G401 (cell line): ENCODE results near the gene CMBL. TPM values are rescaled to one million over a fixed set of nuclear protein-coding genes. Genes with fewer than 3 reads are reported as not detected.
"Not testable (repeated sequence)": the region's sequence is repeated elsewhere in the genome, so short reads cannot be mapped to it uniquely, and the experiment has no call there.

Source experiments
- DNase-seq: peaks from one replicate; pipeline ENCODE4 v3.0.0-alpha.2; 2015; ENCODE audit warnings: low spot score
- in situ Hi-C: cut with HindIII; loops from 2 replicates; pipeline ENCODE4 v1.10.0; 2016; ENCODE audit warnings: low sequenced_read_pairs, mixed read lengths
- total RNA-seq: library from RNA; depleted of rRNA; stranded (reverse); fragments of >200 nt; shearing (Covaris generic); gene quantifications from 2 replicates; pipeline ENCODE4 v1.2.3, GENCODE V29; 2014

The CMBL gene
- total RNA-seq, 1 experiment from 2014 or later = 14.6 TPM

GRCh38 chr5:10315201-10315600 lies 7.5 kb upstream of the CMBL start:
- no peak for DNase-seq
- in situ Hi-C loops = no loop called here

- in situ Hi-C loops = no loop called here
- no peak for DNase-seq
Observed at GRCh38 chr5:10311595-10312425, 4.1 kb upstream of the CMBL start.

- in situ Hi-C loops, DNase-seq: not testable (repeated sequence)
Observed at GRCh38 chr5:10310835-10311570, 3.3 kb upstream of the CMBL start.

- no peak for DNase-seq
Observed at GRCh38 chr5:10310066-10310779, 2.5 kb upstream of the CMBL start.

GRCh38 chr5:10308844-10309243 lies 1.1 kb upstream of the CMBL start:
- DNase-seq = no peak
- in situ Hi-C loops = no loop called here

More at GRCh38 chr5:10310066-10310779, 2.5 kb upstream of the CMBL start:
- in situ Hi-C loops = no loop called here

- peak; percentile 51 for DNase-seq
- in situ Hi-C loops = no loop called here
Observed at GRCh38 chr5:10306806-10307205, 896 bp downstream of the CMBL start.

GRCh38 chr5:10306114-10306513 lies 1.6 kb downstream of the CMBL start:
- in situ Hi-C loops = no loop called here

GRCh38 chr5:10304932-10305331 lies 2.8 kb downstream of the CMBL start:
- DNase-seq = no peak
- in situ Hi-C loops = no loop called here

More at GRCh38 chr5:10306114-10306513, 1.6 kb downstream of the CMBL start:
- no peak for DNase-seq

GRCh38 chr5:10303699-10304170 lies 4.0 kb downstream of the CMBL start:
- in situ Hi-C loops = no loop called here
- DNase-seq = no peak

GRCh38 chr5:10303201-10303600 lies 4.5 kb downstream of the CMBL start:
- DNase-seq = no peak
- in situ Hi-C loops = no loop called here

- in situ Hi-C loops = no loop called here
- no peak for DNase-seq
Observed at GRCh38 chr5:10301842-10302610, 5.7 kb downstream of the CMBL start.

- in situ Hi-C loops = no loop called here
Observed at GRCh38 chr5:10301266-10301665, 6.4 kb downstream of the CMBL start.

GRCh38 chr5:10300246-10300645 lies 7.5 kb downstream of the CMBL start:
- DNase-seq = no peak
- in situ Hi-C loops = no loop called here

More at GRCh38 chr5:10301266-10301665, 6.4 kb downstream of the CMBL start:
- DNase-seq = no peak

- in situ Hi-C loops = no loop called here
- no peak for DNase-seq
Observed at GRCh38 chr5:10297646-10298204, 10.0 kb downstream of the CMBL start.

- DNase-seq = no peak
- in situ Hi-C loops = no loop called here
Observed at GRCh38 chr5:10295619-10296326, 11.9 kb downstream of the CMBL start.

- in situ Hi-C loops = no loop called here
- DNase-seq = no peak
Observed at GRCh38 chr5:10293907-10294662, 13.6 kb downstream of the CMBL start.

GRCh38 chr5:10291692-10292339 lies 15.9 kb downstream of the CMBL start:
- DNase-seq = no peak

More at GRCh38 chr5:10291692-10292339, 15.9 kb downstream of the CMBL start:
- in situ Hi-C loops = no loop called here
